SK-N-SH (cell line): ENCODE data around the gene TMEM245.

Experiments used
- EP300 ChIP-seq, 2 experiments: IDR thresholded peaks; 2 replicates each; pipeline versions ENCODE4 v1.4.0 to v1.6.1; 2012; ENCODE audit warnings: borderline replicate concordance in 1 of 2, low read depth in 1 of 2, low read length in 1 of 2
- EZH2phosphoT487 ChIP-seq: fragments of 200-600 bp; sonication (generic); IDR thresholded peaks from 2 replicates; pipeline ENCODE4 v1.6.1; 2017; ENCODE audit warnings: low read depth, mixed run types, mild to moderate bottlenecking, antibody characterized with exemption, moderate library complexity, borderline replicate concordance
- GATA2 ChIP-seq: sonication (generic); formaldehyde crosslinking; IDR thresholded peaks from 2 replicates; pipeline ENCODE4 v1.5.0; 2020; ENCODE audit warnings: mild to moderate bottlenecking, missing genetic modification reagents
- JUND ChIP-seq: IDR thresholded peaks from 2 replicates; pipeline ENCODE4 v1.4.0; 2012
- MEF2A ChIP-seq: IDR thresholded peaks from 2 replicates; pipeline ENCODE4 v1.4.0; 2012; ENCODE audit warnings: low read depth, borderline replicate concordance
- MXI1 ChIP-seq: IDR thresholded peaks from 2 replicates; pipeline ENCODE4 v1.6.1; 2012; ENCODE audit warnings: mild to moderate bottlenecking, low read depth, low read length, improper control_type of control experiment
- TAF1 ChIP-seq: IDR thresholded peaks from 2 replicates; pipeline ENCODE4 v1.6.1; 2012; ENCODE audit warnings: low read depth, mild to moderate bottlenecking, low read length, moderate library complexity, borderline replicate concordance
- TCF12 ChIP-seq: IDR thresholded peaks from 2 replicates; pipeline ENCODE4 v1.4.0; 2012
- TEAD4 ChIP-seq: IDR thresholded peaks from 2 replicates; pipeline ENCODE4 v1.4.0; 2012; ENCODE audit warnings: mild to moderate bottlenecking, borderline replicate concordance; ENCODE audit not compliant: insufficient read depth
- TF ChIP-seq, protein P1 (sequence below): IDR thresholded peaks from 2 replicates; pipeline ENCODE4 v1.4.0; 2012; ENCODE audit warnings: low read depth, borderline replicate concordance
- TF ChIP-seq, protein P2 (sequence below): fragments of 150-350 bp; IDR thresholded peaks from 2 replicates; pipeline ENCODE4 v1.6.1; 2017; ENCODE audit warnings: antibody characterized with exemption, low read length, low read depth, borderline replicate concordance
- TF ChIP-seq, protein P3 (sequence below): fragments of 200-600 bp; sonication (generic); IDR thresholded peaks from 2 replicates; pipeline ENCODE4 v1.6.1; 2017; ENCODE audit warnings: antibody characterized with exemption, mild to moderate bottlenecking, moderate library complexity
- TF ChIP-seq, protein P4 (sequence below): IDR thresholded peaks from 2 replicates; pipeline ENCODE4 v1.4.0; 2012; ENCODE audit warnings: low read depth
- TF ChIP-seq, protein P5 (sequence below): IDR thresholded peaks from 2 replicates; pipeline ENCODE4; 2012

DNA sequence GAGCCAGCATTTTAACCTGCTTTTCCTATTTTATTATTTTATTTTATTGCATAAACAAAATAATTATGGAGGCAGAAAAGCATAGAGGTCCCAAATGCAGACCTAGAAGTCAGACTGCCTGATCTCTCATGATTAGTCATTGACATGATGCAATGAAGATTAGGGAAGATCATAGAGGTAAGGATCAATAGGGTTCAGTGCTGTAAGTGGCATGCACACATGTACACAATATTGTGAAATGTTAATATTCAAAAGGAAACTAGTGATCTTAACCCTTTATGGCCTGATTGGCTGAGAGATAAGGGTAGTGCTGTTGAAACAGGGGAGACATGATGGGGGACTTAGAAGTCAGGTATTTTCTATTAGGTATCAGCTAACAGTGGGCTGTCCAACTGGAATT is 48.4 kb upstream of the TMEM245 start:
- no peak for TF ChIP-seq EZH2phosphoT487
- TF ChIP-seq MEF2A = no peak
- TF ChIP-seq MXI1 = no peak
- TF ChIP-seq, protein P1, sequence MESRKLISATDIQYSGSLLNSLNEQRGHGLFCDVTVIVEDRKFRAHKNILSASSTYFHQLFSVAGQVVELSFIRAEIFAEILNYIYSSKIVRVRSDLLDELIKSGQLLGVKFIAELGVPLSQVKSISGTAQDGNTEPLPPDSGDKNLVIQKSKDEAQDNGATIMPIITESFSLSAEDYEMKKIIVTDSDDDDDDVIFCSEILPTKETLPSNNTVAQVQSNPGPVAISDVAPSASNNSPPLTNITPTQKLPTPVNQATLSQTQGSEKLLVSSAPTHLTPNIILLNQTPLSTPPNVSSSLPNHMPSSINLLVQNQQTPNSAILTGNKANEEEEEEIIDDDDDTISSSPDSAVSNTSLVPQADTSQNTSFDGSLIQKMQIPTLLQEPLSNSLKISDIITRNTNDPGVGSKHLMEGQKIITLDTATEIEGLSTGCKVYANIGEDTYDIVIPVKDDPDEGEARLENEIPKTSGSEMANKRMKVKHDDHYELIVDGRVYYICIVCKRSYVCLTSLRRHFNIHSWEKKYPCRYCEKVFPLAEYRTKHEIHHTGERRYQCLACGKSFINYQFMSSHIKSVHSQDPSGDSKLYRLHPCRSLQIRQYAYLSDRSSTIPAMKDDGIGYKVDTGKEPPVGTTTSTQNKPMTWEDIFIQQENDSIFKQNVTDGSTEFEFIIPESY = no peak
- TF ChIP-seq, protein P2, sequence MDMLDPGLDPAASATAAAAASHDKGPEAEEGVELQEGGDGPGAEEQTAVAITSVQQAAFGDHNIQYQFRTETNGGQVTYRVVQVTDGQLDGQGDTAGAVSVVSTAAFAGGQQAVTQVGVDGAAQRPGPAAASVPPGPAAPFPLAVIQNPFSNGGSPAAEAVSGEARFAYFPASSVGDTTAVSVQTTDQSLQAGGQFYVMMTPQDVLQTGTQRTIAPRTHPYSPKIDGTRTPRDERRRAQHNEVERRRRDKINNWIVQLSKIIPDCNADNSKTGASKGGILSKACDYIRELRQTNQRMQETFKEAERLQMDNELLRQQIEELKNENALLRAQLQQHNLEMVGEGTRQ = no peak
- TF ChIP-seq, protein P3, sequence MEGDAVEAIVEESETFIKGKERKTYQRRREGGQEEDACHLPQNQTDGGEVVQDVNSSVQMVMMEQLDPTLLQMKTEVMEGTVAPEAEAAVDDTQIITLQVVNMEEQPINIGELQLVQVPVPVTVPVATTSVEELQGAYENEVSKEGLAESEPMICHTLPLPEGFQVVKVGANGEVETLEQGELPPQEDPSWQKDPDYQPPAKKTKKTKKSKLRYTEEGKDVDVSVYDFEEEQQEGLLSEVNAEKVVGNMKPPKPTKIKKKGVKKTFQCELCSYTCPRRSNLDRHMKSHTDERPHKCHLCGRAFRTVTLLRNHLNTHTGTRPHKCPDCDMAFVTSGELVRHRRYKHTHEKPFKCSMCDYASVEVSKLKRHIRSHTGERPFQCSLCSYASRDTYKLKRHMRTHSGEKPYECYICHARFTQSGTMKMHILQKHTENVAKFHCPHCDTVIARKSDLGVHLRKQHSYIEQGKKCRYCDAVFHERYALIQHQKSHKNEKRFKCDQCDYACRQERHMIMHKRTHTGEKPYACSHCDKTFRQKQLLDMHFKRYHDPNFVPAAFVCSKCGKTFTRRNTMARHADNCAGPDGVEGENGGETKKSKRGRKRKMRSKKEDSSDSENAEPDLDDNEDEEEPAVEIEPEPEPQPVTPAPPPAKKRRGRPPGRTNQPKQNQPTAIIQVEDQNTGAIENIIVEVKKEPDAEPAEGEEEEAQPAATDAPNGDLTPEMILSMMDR = no peak
- TF ChIP-seq, protein P4, sequence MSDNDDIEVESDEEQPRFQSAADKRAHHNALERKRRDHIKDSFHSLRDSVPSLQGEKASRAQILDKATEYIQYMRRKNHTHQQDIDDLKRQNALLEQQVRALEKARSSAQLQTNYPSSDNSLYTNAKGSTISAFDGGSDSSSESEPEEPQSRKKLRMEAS = no peak
- no peak for TF ChIP-seq TEAD4
- TF ChIP-seq, protein P5, sequence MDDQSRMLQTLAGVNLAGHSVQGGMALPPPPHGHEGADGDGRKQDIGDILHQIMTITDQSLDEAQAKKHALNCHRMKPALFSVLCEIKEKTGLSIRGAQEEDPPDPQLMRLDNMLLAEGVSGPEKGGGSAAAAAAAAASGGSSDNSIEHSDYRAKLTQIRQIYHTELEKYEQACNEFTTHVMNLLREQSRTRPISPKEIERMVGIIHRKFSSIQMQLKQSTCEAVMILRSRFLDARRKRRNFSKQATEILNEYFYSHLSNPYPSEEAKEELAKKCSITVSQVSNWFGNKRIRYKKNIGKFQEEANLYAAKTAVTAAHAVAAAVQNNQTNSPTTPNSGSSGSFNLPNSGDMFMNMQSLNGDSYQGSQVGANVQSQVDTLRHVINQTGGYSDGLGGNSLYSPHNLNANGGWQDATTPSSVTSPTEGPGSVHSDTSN = no peak
- TF ChIP-seq TCF12 = no peak
- TF ChIP-seq JUND = no peak
- TF ChIP-seq TAF1 = no peak
- no peak for TF ChIP-seq GATA2 (CRISPR knock-in tag)
- no peak for TF ChIP-seq EP300 (IDR thresholded peaks at IDR 0.05; ENCODE audit: borderline replicate concordance in 1 of 2, low read depth in 1 of 2, low read length in 1 of 2)
